Coronary artery (tissue), 2 donors: ENCODE results near the gene CORO2B.

ENCODE experiments used
- DNase-seq: peaks from one replicate; pipeline ENCODE4 v3.0.0-alpha.2; 2017; ENCODE audit warnings: low spot score
- H3K27ac ChIP-seq, 2 donors: fragments of 200-600 bp; sonication (generic); one replicate each; pipeline ENCODE4 v1.5.1; 2016 to 2019
- H3K4me3 ChIP-seq: fragments of 200-600 bp; sonication (generic); 2 replicates; pipeline ENCODE4 v1.5.1; 2016; ENCODE audit warnings: mild to moderate bottlenecking, moderate library complexity
- TF ChIP-seq, protein P1 (sequence below): fragments of 200-600 bp; sonication (generic); IDR thresholded peaks from one replicate; pipeline ENCODE4 v1.5.1; 2019; ENCODE audit warnings: antibody characterized with exemption

CORO2B gene

DNA sequence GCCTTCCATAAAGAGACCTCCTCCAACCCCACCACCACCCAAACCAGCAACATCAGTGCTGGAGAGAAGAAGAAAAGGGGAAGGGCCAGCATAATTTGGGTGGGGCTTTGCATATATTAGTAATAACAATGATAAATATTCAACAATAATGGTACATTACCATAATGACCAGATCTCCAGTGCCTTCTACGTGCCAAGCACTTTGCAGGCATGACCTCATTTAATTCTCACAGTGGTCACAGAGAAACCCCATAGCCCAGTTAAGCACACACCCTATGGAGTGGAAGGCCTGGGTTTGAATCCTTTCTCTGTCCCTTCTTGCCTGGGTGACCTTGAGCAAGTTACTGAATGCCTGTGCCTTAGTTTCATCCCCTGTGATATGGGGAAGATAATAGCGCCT is 49.2 kb downstream of the CORO2B start:
- Histone ChIP-seq H3K27ac (no peak overlapping the region), H3K4me3 (no peak overlapping the region)
- TF ChIP-seq, protein P1, sequence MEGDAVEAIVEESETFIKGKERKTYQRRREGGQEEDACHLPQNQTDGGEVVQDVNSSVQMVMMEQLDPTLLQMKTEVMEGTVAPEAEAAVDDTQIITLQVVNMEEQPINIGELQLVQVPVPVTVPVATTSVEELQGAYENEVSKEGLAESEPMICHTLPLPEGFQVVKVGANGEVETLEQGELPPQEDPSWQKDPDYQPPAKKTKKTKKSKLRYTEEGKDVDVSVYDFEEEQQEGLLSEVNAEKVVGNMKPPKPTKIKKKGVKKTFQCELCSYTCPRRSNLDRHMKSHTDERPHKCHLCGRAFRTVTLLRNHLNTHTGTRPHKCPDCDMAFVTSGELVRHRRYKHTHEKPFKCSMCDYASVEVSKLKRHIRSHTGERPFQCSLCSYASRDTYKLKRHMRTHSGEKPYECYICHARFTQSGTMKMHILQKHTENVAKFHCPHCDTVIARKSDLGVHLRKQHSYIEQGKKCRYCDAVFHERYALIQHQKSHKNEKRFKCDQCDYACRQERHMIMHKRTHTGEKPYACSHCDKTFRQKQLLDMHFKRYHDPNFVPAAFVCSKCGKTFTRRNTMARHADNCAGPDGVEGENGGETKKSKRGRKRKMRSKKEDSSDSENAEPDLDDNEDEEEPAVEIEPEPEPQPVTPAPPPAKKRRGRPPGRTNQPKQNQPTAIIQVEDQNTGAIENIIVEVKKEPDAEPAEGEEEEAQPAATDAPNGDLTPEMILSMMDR: no peak
- DNase-seq: no peak

- DNase-seq: no peak
- TF ChIP-seq, protein P1: no peak
- H3K27ac ChIP-seq: no peak overlapping the region
- H3K4me3 ChIP-seq: no peak overlapping the region
Measured at GRCh38 chr15:68629519-68630210, 50.9 kb downstream of the CORO2B start.

GRCh38 chr15:68630211-68630555 is 51.4 kb downstream of the CORO2B start:
- DNase-seq: no peak
- H3K4me3 ChIP-seq: no peak overlapping the region
- H3K27ac ChIP-seq: no peak overlapping the region
- TF ChIP-seq, protein P1: no peak

DNA sequence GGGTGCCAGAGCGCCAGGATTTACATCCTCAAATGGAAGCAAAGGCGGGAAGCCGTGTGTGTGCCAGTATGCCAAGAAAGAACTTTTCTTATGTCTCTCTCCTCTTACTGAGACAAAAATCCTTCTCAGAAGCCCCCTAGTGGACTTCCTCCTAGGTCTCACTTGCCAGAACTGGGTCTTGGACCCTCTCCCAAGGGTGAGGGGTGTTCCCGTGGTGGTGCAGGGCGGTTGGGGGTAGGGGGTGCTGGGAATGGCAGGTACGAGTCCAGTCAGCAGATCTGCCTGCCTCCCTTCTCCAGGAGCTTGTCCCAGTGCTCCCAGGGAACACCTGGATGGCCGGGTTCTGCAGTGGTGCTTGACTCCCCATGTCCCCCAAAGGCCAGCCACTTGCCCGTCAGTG is 52.0 kb downstream of the CORO2B start:
- TF ChIP-seq, protein P1: no peak
- H3K27ac ChIP-seq: no peak overlapping the region
- no peak for DNase-seq
- H3K4me3 ChIP-seq: no peak overlapping the region

DNA sequence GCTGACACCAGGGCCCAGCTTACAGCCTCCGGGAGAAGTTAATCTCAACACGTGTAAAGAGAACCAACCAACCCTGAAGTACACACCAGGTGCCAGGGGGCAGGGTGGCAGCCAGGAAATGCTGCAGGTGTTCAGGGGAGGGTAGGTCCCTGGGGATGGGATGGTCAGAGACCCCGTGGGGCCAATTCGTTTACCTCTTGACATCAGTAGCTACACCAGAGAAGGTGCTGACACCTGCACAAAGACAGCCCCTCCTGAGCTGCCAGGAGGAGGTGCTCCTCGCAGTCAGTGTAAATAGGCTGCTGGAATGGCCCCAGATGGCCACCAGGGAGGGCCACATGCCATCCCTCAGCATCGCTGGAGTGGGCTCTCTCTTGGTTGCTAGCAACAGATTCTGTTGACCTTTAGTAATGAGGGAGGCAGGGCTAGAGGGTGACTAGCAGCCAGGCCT is 52.8 kb downstream of the CORO2B start:
- TF ChIP-seq, protein P1: no peak
- DNase-seq: no peak
- Histone ChIP-seq H3K27ac (no peak overlapping the region), H3K4me3 (no peak overlapping the region)

DNA sequence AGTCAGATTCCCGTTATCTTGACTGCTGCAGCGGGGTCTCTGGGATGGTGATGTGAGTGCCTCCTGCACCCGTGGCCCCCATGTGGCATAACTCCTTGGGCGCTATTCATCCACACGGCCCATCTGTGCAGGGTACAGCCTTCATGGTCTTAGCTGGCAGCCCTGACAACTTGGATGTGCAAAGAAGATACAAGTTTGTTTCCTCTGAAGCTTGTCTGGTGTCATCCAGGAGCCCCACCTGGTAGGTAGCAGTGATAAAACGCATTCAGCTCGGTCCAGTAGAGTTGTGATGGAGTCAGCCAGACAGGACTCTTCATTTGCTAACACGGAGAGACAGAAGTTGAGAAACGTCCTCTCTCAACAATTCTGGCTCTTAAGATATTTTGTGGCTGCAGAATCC is 53.3 kb downstream of the CORO2B start:
- TF ChIP-seq, protein P1: no peak
- no peak overlapping the region for H3K4me3 ChIP-seq
- no peak for DNase-seq
- no peak overlapping the region for H3K27ac ChIP-seq
